GM19043 (cell line): Measurements from ENCODE around the gene UGT2A2.

Experiments used
- ATAC-seq: cut with Tn5 transposase; IDR thresholded peaks from one replicate; pipeline ENCODE4 v1.9.1; 2021; ENCODE audit warnings: low read depth; ENCODE audit not compliant: unreplicated experiment

Gene UGT2A2

GRCh38 chr4:69577245-69577644, 62.2 kb downstream of the UGT2A2 start:
- ATAC-seq = no peak

DNA sequence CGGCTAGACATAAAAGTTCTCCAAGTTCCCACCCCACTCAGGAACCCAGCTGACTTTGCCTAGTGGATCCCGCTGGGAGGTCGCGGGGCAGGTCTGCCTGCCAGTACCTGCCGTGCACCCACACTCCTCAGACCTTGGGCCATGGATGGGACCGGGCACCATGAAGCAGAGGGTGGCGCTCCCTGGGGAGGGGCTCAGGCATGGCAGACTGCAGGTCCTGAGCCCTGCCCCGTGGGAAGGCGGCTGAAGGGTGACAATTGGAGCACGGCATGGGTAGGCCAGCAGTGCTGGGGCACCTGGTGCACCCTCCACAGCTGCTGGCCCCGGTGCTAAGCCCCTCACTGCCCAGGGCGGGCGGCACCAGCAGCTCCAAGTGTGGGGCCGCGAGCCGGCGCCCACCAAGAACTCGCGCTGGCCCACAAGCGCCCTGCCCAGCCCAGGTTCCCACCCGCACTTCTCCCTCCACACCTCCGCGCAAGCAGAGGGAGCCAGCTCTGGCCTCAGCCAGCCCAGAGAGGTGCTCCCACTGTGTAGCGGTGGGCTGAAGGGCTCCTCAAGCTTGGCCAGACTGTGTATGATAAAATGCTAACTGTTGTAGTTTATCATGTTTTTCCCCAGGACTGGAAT, 63.1 kb downstream of the UGT2A2 start:
- ATAC-seq = no peak

GRCh38 chr4:69568787-69569186, 70.7 kb downstream of the UGT2A2 start:
- ATAC-seq = no peak

DNA sequence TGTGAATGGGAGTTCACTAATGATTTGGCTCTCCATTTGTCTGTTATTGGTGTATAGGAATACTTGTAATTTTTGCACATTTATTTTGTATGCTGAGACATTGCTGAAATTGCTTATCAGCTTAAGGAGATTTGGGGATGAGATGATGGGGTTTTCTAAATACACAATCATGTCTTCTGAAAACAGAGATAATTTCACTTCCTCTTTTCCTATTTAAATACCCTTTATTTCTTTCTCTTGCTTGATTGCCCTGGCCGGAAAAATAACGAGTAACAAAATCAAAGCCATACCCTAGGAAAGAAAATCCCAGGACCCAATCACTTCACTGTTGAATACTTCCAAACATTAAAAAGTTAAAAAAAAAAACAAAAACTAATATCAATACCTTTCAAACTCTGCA, 76.0 kb downstream of the UGT2A2 start:
- no peak for ATAC-seq

DNA sequence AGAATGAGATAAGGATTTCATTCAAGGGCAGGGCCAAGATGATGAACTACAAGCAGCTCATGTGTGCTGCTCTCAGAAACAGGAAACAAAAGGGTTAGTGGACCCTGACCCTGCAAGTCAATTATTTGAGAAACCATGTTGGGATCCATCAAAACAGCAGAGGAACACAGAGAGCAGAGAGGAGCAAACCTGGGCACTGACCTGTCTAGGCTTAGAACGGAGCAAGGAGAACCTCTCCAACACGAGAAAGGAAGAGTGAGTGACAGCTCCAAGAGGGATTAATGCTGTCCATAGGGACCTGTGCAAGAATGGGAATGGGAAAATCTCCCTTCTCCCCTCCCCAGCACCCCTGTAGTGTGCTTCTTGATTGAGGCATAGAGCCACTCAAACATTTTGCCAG, 89.8 kb downstream of the UGT2A2 start:
- no peak for ATAC-seq

GRCh38 chr4:69546134-69546765, 93.2 kb downstream of the UGT2A2 start:
- ATAC-seq = no peak
